H1 (cell line): Measurements from ENCODE around the gene NKPD1. TPM values are rescaled to one million over a fixed set of nuclear protein-coding genes. Genes with fewer than 3 reads are reported as not detected.

Experiments used
- CTCF ChIA-PET: fragments of 300-600 bp; sonication (Branson Sonifier 250); formaldehyde crosslinking; loops from one replicate; lab custom pipeline; 2021; ENCODE audit not compliant: partially characterized antibody; lab: Charles Lee
- POLR2A ChIA-PET: fragments of 300-600 bp; sonication (Branson Sonifier 250); formaldehyde crosslinking; loops from one replicate; lab custom pipeline; 2021; ENCODE audit warnings: inconsistent platforms; ENCODE audit not compliant: partially characterized antibody; lab: Charles Lee
- DNase-seq, 2 experiments: peaks; one replicate each; pipeline versions ENCODE4 v3.0.0 to v3.0.0-alpha.2; 2010 to 2022; ENCODE audit warnings: low spot score in 2 of 2, low read depth in 1 of 2, mixed read lengths in 1 of 2
- FAIRE-seq: peaks from 2 replicates; lab custom pipeline; 2011; peaks lifted over from hg19 to GRCh38; lab: Jason Lieb, UNC
- H2AFZ ChIP-seq: 2 replicates; pipeline ENCODE4 v1.8.1; 2012; ENCODE audit warnings: low read length, inconsistent platforms
- H2AK5ac ChIP-seq: 2 replicates; pipeline ENCODE4 v1.6.1; 2013; ENCODE audit warnings: low read depth, low read length
- H2BK120ac ChIP-seq: replicated peaks from 2 replicates; pipeline ENCODE3; 2013; ENCODE audit warnings: low read depth, low read length, inconsistent platforms
- H2BK12ac ChIP-seq: 2 replicates; pipeline ENCODE4 v1.6.1; 2013; ENCODE audit warnings: low read depth, low read length
- H2BK15ac ChIP-seq: 2 replicates; pipeline ENCODE4 v1.6.1; 2013; ENCODE audit warnings: low read length
- H2BK20ac ChIP-seq: 2 replicates; pipeline ENCODE4 v1.6.1; 2013; ENCODE audit warnings: low read length
- H2BK5ac ChIP-seq: 2 replicates; pipeline ENCODE4 v1.6.1; 2013; ENCODE audit warnings: low read depth, low read length
- H3K14ac ChIP-seq: 2 replicates; pipeline ENCODE4 v1.6.1; 2013; ENCODE audit warnings: inconsistent platforms; ENCODE audit not compliant: insufficient read length
- H3K18ac ChIP-seq: 2 replicates; pipeline ENCODE4 v1.6.1; 2013; ENCODE audit warnings: low read length; ENCODE audit errors: extremely low read depth
- H3K23ac ChIP-seq: 2 replicates; pipeline ENCODE4 v1.6.1; 2013; ENCODE audit warnings: inconsistent platforms; ENCODE audit not compliant: insufficient read length
- H3K23me2 ChIP-seq: 2 replicates; pipeline ENCODE4 v1.6.1; 2013; ENCODE audit warnings: low read depth, low read length
- H3K27ac ChIP-seq: 2 replicates; pipeline ENCODE4 v1.6.1; 2011; ENCODE audit warnings: low read depth, low read length, inconsistent platforms
- H3K27me3 ChIP-seq, 4 experiments: replicated peaks in 1 of 4; 1 replicate in 1 of 4; 2 replicates in 3 of 4; pipeline versions ENCODE4 v1.6.1 to v1.8.1; 2011 to 2013; ENCODE audit warnings: low read length in 3 of 4, mild to moderate bottlenecking in 3 of 4, inconsistent platforms in 2 of 4, mixed read lengths in 2 of 4, moderate library complexity in 1 of 4; ENCODE audit not compliant: control insufficient read depth in 3 of 4, insufficient read depth in 3 of 4; ENCODE audit errors: extremely low read depth in 1 of 4
- H3K36me3 ChIP-seq, 4 experiments: 2 replicates each; pipeline versions ENCODE4 v1.6.1 to v1.8.1; 2011 to 2013; ENCODE audit warnings: mild to moderate bottlenecking in 4 of 4, low read length in 3 of 4, moderate library complexity in 2 of 4, control low read depth in 1 of 4, inconsistent platforms in 1 of 4; ENCODE audit not compliant: insufficient read depth in 4 of 4, control insufficient read depth in 2 of 4
- H3K4ac ChIP-seq: replicated peaks from 2 replicates; pipeline ENCODE3; 2013; ENCODE audit warnings: low read length, low read depth, mixed read lengths, inconsistent platforms; ENCODE audit not compliant: insufficient read length
- H3K4me1 ChIP-seq, 4 experiments: replicated peaks in 1 of 4; 1 replicate in 1 of 4; 2 replicates in 3 of 4; pipeline versions ENCODE4 v1.6.1 to v1.8.1; 2011 to 2013; ENCODE audit warnings: low read length in 3 of 4, inconsistent platforms in 2 of 4, mixed read lengths in 1 of 4; ENCODE audit not compliant: insufficient read depth in 4 of 4, control insufficient read depth in 3 of 4
- H3K4me2 ChIP-seq, 2 experiments: 2 replicates each; pipeline versions ENCODE4 v1.6.1 to v1.8.1; 2011 to 2013; ENCODE audit warnings: low read depth in 2 of 2, low read length in 2 of 2, control low read depth in 1 of 2, inconsistent platforms in 1 of 2, mild to moderate bottlenecking in 1 of 2; ENCODE audit not compliant: insufficient read depth in 1 of 2
- H3K4me3 ChIP-seq, 4 experiments: fragments of 200-600, 300-600 bp in 1 of 4; sonication (generic), shearing (Covaris generic), sonication (Bioruptor Twin) in 1 of 4; 2 replicates each; pipeline versions ENCODE4 v1.5.1 to v1.8.1; 2011 to 2016; ENCODE audit warnings: low read length in 4 of 4, low read depth in 3 of 4, control low read depth in 2 of 4, inconsistent platforms in 2 of 4, mild to moderate bottlenecking in 2 of 4, mixed read lengths in 1 of 4, moderate library complexity in 1 of 4; ENCODE audit not compliant: insufficient read depth in 2 of 4; ENCODE audit errors: extremely low read depth in 1 of 4
- H3K56ac ChIP-seq: replicated peaks from 2 replicates; pipeline ENCODE3; 2013; ENCODE audit warnings: low read depth, mild to moderate bottlenecking, mixed read lengths, low read length, inconsistent platforms; ENCODE audit not compliant: insufficient read length
- H3K79me1 ChIP-seq: 2 replicates; pipeline ENCODE4 v1.6.1; 2013; ENCODE audit warnings: low read depth, low read length, control low read depth
- H3K79me2 ChIP-seq, 2 experiments: 2 replicates each; pipeline versions ENCODE4 v1.6.1 to v1.8.1; 2012 to 2013; ENCODE audit warnings: low read length in 2 of 2, mild to moderate bottlenecking in 2 of 2, inconsistent platforms in 1 of 2; ENCODE audit not compliant: insufficient read depth in 2 of 2, control insufficient read depth in 1 of 2
- H3K9ac ChIP-seq, 4 experiments: replicated peaks in 1 of 4; 1 replicate in 1 of 4; 2 replicates in 3 of 4; pipeline versions ENCODE4 v1.6.1 to v1.8.1; 2011 to 2013; ENCODE audit warnings: low read depth in 3 of 4, low read length in 3 of 4, control low read depth in 2 of 4, mild to moderate bottlenecking in 2 of 4, moderate library complexity in 2 of 4, inconsistent platforms in 1 of 4; ENCODE audit errors: extremely low read depth in 1 of 4
- H3K9me3 ChIP-seq, 2 experiments: 2 replicates each; pipeline versions ENCODE4 v1.6.1 to v1.8.1; 2012 to 2013; ENCODE audit warnings: mild to moderate bottlenecking in 2 of 2, moderate library complexity in 2 of 2, control low read depth in 1 of 2, inconsistent platforms in 1 of 2, low read depth in 1 of 2, low read length in 1 of 2, mixed read lengths in 1 of 2; ENCODE audit not compliant: insufficient read depth in 2 of 2
- H4K20me1 ChIP-seq, 2 experiments: replicated peaks in 1 of 2; 2 replicates each; pipeline versions ENCODE3 to v1.8.1; 2011 to 2013; ENCODE audit warnings: inconsistent platforms in 2 of 2, low read length in 2 of 2, mild to moderate bottlenecking in 1 of 2; ENCODE audit not compliant: insufficient read depth in 2 of 2, control insufficient read depth in 1 of 2
- H4K5ac ChIP-seq: 2 replicates; pipeline ENCODE4 v1.6.1; 2013; ENCODE audit warnings: low read length, low read depth, mixed read lengths, inconsistent platforms; ENCODE audit not compliant: insufficient read length
- H4K8ac ChIP-seq: 2 replicates; pipeline ENCODE4 v1.8.0; 2013; ENCODE audit warnings: mild to moderate bottlenecking, moderate library complexity, low read length, inconsistent platforms; ENCODE audit not compliant: insufficient read depth; ENCODE audit errors: extremely low read depth
- H4K91ac ChIP-seq: replicated peaks from 2 replicates; pipeline ENCODE3; 2013; ENCODE audit warnings: low read length, mixed read lengths, inconsistent platforms; ENCODE audit not compliant: insufficient read length
- E2F6 ChIP-seq: IDR thresholded peaks from 2 replicates; pipeline ENCODE4 v1.6.1; 2012; ENCODE audit warnings: inconsistent platforms
- GABPA ChIP-seq: IDR thresholded peaks from 2 replicates; pipeline ENCODE4 v1.6.1; 2011; ENCODE audit warnings: mild to moderate bottlenecking, low read length, moderate library complexity, borderline replicate concordance; ENCODE audit not compliant: insufficient read depth
- HDAC6 ChIP-seq: IDR thresholded peaks from one replicate; pipeline ENCODE4 v1.7.1; 2012; ENCODE audit warnings: low read depth, mild to moderate bottlenecking, inconsistent platforms, low read length, moderate library complexity
- RBBP5 ChIP-seq: IDR thresholded peaks from 2 replicates; pipeline ENCODE4 v1.7.1; 2012; ENCODE audit warnings: low read depth, mild to moderate bottlenecking, inconsistent platforms, low read length, moderate library complexity, borderline replicate concordance
- RXRA ChIP-seq: IDR thresholded peaks from 2 replicates; pipeline ENCODE4 v1.6.1; 2011; ENCODE audit warnings: low read depth, mild to moderate bottlenecking, low read length, moderate library complexity; ENCODE audit not compliant: insufficient read depth
- ZNF274 ChIP-seq: IDR thresholded peaks from 2 replicates; pipeline ENCODE4 v1.7.0; 2012; ENCODE audit warnings: low read length, borderline replicate concordance; ENCODE audit errors: extremely low read depth
- WGBS, 2 experiments: shearing (Covaris generic) in 1 of 2; methylation state at CpG; one replicate each; pipeline versions ENCODE4 v1.1.6 to v1.1.7; 2013 to 2015; ENCODE audit warnings: low lambda C conversion rate in 2 of 2, mixed read lengths in 2 of 2, inconsistent platforms in 1 of 2, low coverage in 1 of 2, missing lambda C conversion rate in 1 of 2; ENCODE audit not compliant: insufficient replicate concordance in 2 of 2, insufficient coverage in 1 of 2, insufficient read length in 1 of 2; ENCODE audit errors: extremely low coverage in 1 of 2, missing lambda C conversion rate in 1 of 2; 5-methylcytosine and 5-hydroxymethylcytosine counted together
- polyA plus RNA-seq, 7 experiments: library from polyadenylated mRNA; depleted of rRNA in 3 of 7; stranded (reverse) in 5 of 7; unstranded in 2 of 7; fragments of >200 nt in 5 of 7; fragments of 200-250 nt in 2 of 7; gene quantifications; 1 replicate in 5 of 7; 2 replicates in 1 of 7; 4 replicates in 1 of 7; pipeline versions ENCODE4 v1.2.1 to v1.2.3, GENCODE V29; 2011 to 2013; ENCODE audit warnings: missing spikeins in 2 of 7, mixed read lengths in 2 of 7
- total RNA-seq: library from RNA; stranded (reverse); fragmentation: NEBNext Ultra II Directional; extraction: Animal tissue kit (Norgen Biotek cat#: 25700); gene quantifications from 2 replicates; pipeline ENCODE4 v1.2.1, GENCODE V29; 2021
- TF ChIP-seq, protein P1 (sequence below), 3 experiments: IDR thresholded peaks; 1 replicate in 2 of 3; 2 replicates in 1 of 3; pipeline versions ENCODE4 v1.5.1 to v1.6.1; 2011; ENCODE audit warnings: low read length in 3 of 3, mild to moderate bottlenecking in 3 of 3, inconsistent platforms in 2 of 3, low read depth in 1 of 3, moderate library complexity in 1 of 3; ENCODE audit not compliant: insufficient read depth in 1 of 3; ENCODE audit errors: control extremely low read depth in 1 of 3

NKPD1 gene
- total and polyA plus RNA-seq, 2 of the 8 experiments (the other 6 are each of a cell fraction or from before 2014, with no cell fraction given) = 0.30 to 0.39 TPM

DNA sequence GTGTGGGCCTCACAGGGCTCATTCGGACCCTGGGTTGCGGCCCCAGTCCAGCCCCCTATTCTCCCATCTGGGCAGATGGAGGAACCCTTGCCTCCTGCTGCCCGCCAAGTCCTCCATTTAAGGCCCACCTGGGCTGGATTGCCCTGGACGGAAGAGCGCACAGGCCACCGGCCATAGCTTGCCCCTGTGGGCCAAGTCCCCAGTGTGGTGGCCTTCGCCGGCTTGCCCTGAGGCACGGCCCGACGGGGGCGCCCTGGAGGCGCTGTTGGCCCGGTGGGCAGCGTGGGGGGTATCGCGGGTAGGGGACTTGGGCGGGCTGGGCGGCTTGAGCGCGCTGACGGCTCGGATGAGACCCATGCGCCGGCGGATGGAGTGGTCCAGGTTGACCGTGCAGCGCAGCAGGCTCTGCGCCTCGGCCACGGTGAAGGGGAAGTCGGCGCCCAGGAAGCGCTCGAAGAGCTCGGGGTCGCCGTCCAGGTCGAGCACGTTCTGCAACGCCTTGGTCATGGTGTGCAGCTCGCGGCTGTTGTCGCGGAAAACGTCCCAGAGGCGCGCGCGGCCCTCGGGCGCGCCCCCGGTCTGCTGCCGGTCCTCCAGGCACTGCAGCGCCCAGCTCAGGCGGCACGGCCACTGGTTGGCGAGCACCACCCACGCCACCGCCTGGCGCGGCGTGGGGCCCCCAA, 8.8 kb downstream of the NKPD1 start:
- Histone ChIP-seq H3K56ac (no peak overlapping the region), H4K91ac (no peak overlapping the region), H4K8ac (peak overlapping the region; percentile 28; the same call in 1 of the 2 replicates), H3K36me3 (0 out of 8 replicates have a peak, but pooled peaks cover 0 to 2% (median 0%) of the 10 kb centered on the region in 4 experiments), H4K20me1 (peaks cover 0 to 20% of the 10 kb centered on the region in 2 experiments), H2AK5ac (no peak overlapping the region), H3K23ac (no peak overlapping the region), H3K4me1 (peaks cover 0 to 13% (median 3%) of the 10 kb centered on the region in 4 experiments; a peak in 6 of 7 replicates), H2BK5ac (no peak overlapping the region), H2BK120ac (no peak overlapping the region), H4K5ac (no peak overlapping the region), H3K4ac (no peak overlapping the region), H2AFZ (no peak overlapping the region), H3K9ac (no peak overlapping the region), H3K14ac (no peak overlapping the region), H3K79me2 (no peaks in the 10 kb centered on the region), H3K4me2 (peak overlapping the region; percentile 53 to 77), H3K4me3 (peak overlapping the region in 2 of 4 experiments; percentile 7 to 49; a peak in 2 of 8 replicates), H3K23me2 (peaks cover 9% of the 10 kb centered on the region; the same call in 1 of the 2 replicates), H3K27ac (no peak overlapping the region), H3K27me3 (peaks cover 16 to 45% (median 37%) of the 10 kb centered on the region in 4 experiments), H2BK12ac (no peak overlapping the region), H3K18ac (no peak overlapping the region), H3K79me1 (no peaks in the 10 kb centered on the region; the same call in 1 of the 2 replicates), H2BK20ac (no peak overlapping the region), H2BK15ac (no peak overlapping the region), H3K9me3 (peaks cover 0 to 8% of the 10 kb centered on the region in 2 experiments; a peak in 1 of 4 replicates)
- no peak for FAIRE-seq
- WGBS, 2 experiments = 55% methylated on average over 50 of the region's 64 CpGs; no CpG with 5 or more reads in 1 of the 2 experiments
- POLR2A ChIA-PET = interaction anchor here (0.6 to 3.5 kb wide), 12 partner anchors 10 to 194 kb away, joined by 3 to 19 read pairs (median 4); partner anchors contain the start of genes NKPD1 and PPP1R37
- CTCF ChIA-PET = interaction anchor here (0.6 to 5.5 kb wide), 17 partner anchors 8 to 333 kb away, joined by 3 to 32 read pairs (median 4); partner anchors contain the start of genes NKPD1 and PPP1R37
- no peak for DNase-seq
- TF ChIP-seq RBBP5 (peak; percentile 24; the same call in 1 of the 2 replicates), E2F6 (no peak), HDAC6 (no peak), ZNF274 (no peak), RXRA (no peak), GABPA (no peak)
- TF ChIP-seq, protein P1, sequence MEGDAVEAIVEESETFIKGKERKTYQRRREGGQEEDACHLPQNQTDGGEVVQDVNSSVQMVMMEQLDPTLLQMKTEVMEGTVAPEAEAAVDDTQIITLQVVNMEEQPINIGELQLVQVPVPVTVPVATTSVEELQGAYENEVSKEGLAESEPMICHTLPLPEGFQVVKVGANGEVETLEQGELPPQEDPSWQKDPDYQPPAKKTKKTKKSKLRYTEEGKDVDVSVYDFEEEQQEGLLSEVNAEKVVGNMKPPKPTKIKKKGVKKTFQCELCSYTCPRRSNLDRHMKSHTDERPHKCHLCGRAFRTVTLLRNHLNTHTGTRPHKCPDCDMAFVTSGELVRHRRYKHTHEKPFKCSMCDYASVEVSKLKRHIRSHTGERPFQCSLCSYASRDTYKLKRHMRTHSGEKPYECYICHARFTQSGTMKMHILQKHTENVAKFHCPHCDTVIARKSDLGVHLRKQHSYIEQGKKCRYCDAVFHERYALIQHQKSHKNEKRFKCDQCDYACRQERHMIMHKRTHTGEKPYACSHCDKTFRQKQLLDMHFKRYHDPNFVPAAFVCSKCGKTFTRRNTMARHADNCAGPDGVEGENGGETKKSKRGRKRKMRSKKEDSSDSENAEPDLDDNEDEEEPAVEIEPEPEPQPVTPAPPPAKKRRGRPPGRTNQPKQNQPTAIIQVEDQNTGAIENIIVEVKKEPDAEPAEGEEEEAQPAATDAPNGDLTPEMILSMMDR (IDR thresholded peaks at IDR 0.05; ENCODE audit: control extremely low read depth in 1 of 3, insufficient read depth in 1 of 3, low read depth in 1 of 3, low read length in 3 of 3) = peak; percentile 29 to 51 (median 31)
